Measurements from ENCODE around the gene PAK4.
"Not testable (repeated sequence)": the region's sequence is repeated elsewhere in the genome, so short reads cannot be mapped to it uniquely, and the experiment has no call there.

The PAK4 gene

GRCh38 chr19:39090881-39091280 is 34.7 kb upstream of the PAK4 start:
- ATAC-seq (ENCODE audit: low read depth): no peak
- H3K9me3 Mint-ChIP-seq: no peaks in the 10 kb centered on the region
- no peak overlapping the region for H3K27ac Mint-ChIP-seq
- DNase-seq (ENCODE audit: low spot score in 2 of 2): no peak
- H3K36me3 Mint-ChIP-seq: no peaks in the 10 kb centered on the region
- H3K27me3 Mint-ChIP-seq: peaks cover 15% of the 10 kb centered on the region
- H3K4me3 Mint-ChIP-seq: no peak overlapping the region
- no peaks in the 10 kb centered on the region for H3K4me1 Mint-ChIP-seq

- peaks cover 22% of the 10 kb centered on the region for H3K27me3 Mint-ChIP-seq
- H3K9me3 Mint-ChIP-seq; H3K4me3 Mint-ChIP-seq; H3K27ac Mint-ChIP-seq; DNase-seq (ENCODE audit: low spot score in 2 of 2); H3K4me1 Mint-ChIP-seq; ATAC-seq (ENCODE audit: low read depth); H3K36me3 Mint-ChIP-seq: not testable (repeated sequence)
Measured at GRCh38 chr19:39095799-39096540, 29.6 kb upstream of the PAK4 start.

GRCh38 chr19:39097299-39097698 is 28.3 kb upstream of the PAK4 start:
- Mint-ChIP-seq H3K27me3 (peaks cover 22% of the 10 kb centered on the region), H3K4me1 (no peaks in the 10 kb centered on the region), H3K36me3 (no peaks in the 10 kb centered on the region), H3K27ac (no peak overlapping the region), H3K9me3 (no peaks in the 10 kb centered on the region), H3K4me3 (no peak overlapping the region)
- no peak for ATAC-seq (ENCODE audit: low read depth)
- DNase-seq (ENCODE audit: low spot score in 2 of 2): no peak

GRCh38 chr19:39097721-39098120 is 27.9 kb upstream of the PAK4 start:
- Mint-ChIP-seq H3K27ac (no peak overlapping the region), H3K4me1 (no peaks in the 10 kb centered on the region), H3K4me3 (no peak overlapping the region), H3K36me3 (no peaks in the 10 kb centered on the region), H3K27me3 (peaks cover 22% of the 10 kb centered on the region), H3K9me3 (no peaks in the 10 kb centered on the region)
- ATAC-seq (ENCODE audit: low read depth) (no peak), DNase-seq (ENCODE audit: low spot score in 2 of 2) (no peak)

GRCh38 chr19:39098365-39099269 is 27.0 kb upstream of the PAK4 start:
- ATAC-seq (ENCODE audit: low read depth): no peak
- no peak overlapping the region for H3K4me3 Mint-ChIP-seq
- H3K27me3 Mint-ChIP-seq: peaks cover 19% of the 10 kb centered on the region
- H3K4me1 Mint-ChIP-seq: no peaks in the 10 kb centered on the region
- no peaks in the 10 kb centered on the region for H3K36me3 Mint-ChIP-seq
- no peaks in the 10 kb centered on the region for H3K9me3 Mint-ChIP-seq
- no peak overlapping the region for H3K27ac Mint-ChIP-seq
- no peak for DNase-seq (ENCODE audit: low spot score in 2 of 2)

- DNase-seq (ENCODE audit: low spot score in 2 of 2) (no peak), ATAC-seq (ENCODE audit: low read depth) (no peak)
- Mint-ChIP-seq H3K27me3 (peaks cover 18% of the 10 kb centered on the region), H3K36me3 (no peaks in the 10 kb centered on the region), H3K4me3 (no peak overlapping the region), H3K9me3 (no peaks in the 10 kb centered on the region), H3K27ac (no peak overlapping the region), H3K4me1 (no peaks in the 10 kb centered on the region)
Measured at GRCh38 chr19:39099341-39099740, 26.2 kb upstream of the PAK4 start.

- no peaks in the 10 kb centered on the region for H3K36me3 Mint-ChIP-seq
- H3K4me3 Mint-ChIP-seq: no peak overlapping the region
- H3K9me3 Mint-ChIP-seq: no peaks in the 10 kb centered on the region
- no peak overlapping the region for H3K27ac Mint-ChIP-seq
- peaks cover 14% of the 10 kb centered on the region for H3K27me3 Mint-ChIP-seq
- no peaks in the 10 kb centered on the region for H3K4me1 Mint-ChIP-seq
- DNase-seq (ENCODE audit: low spot score in 2 of 2): no peak
- ATAC-seq (ENCODE audit: low read depth): no peak
Measured at GRCh38 chr19:39100500-39101166, 25.0 kb upstream of the PAK4 start.

- H3K36me3 Mint-ChIP-seq: no peaks in the 10 kb centered on the region
- no peak overlapping the region for H3K4me3 Mint-ChIP-seq
- peaks cover 12% of the 10 kb centered on the region for H3K27me3 Mint-ChIP-seq
- ATAC-seq (ENCODE audit: low read depth): no peak
- H3K27ac Mint-ChIP-seq: no peak overlapping the region
- DNase-seq (ENCODE audit: low spot score in 2 of 2): no peak
- no peaks in the 10 kb centered on the region for H3K4me1 Mint-ChIP-seq
- no peaks in the 10 kb centered on the region for H3K9me3 Mint-ChIP-seq
Measured at GRCh38 chr19:39103151-39103550, 22.4 kb upstream of the PAK4 start.

- no peak overlapping the region for H3K27ac Mint-ChIP-seq
- H3K36me3 Mint-ChIP-seq: no peaks in the 10 kb centered on the region
- DNase-seq (ENCODE audit: low spot score in 2 of 2) (no peak), ATAC-seq (ENCODE audit: low read depth) (no peak)
- no peak overlapping the region for H3K4me3 Mint-ChIP-seq
- no peaks in the 10 kb centered on the region for H3K4me1 Mint-ChIP-seq
- H3K9me3 Mint-ChIP-seq: no peaks in the 10 kb centered on the region
- H3K27me3 Mint-ChIP-seq: peaks cover 11% of the 10 kb centered on the region
Measured at GRCh38 chr19:39104186-39104596, 21.4 kb upstream of the PAK4 start.

- Mint-ChIP-seq H3K4me3 (no peak overlapping the region), H3K9me3 (no peaks in the 10 kb centered on the region), H3K4me1 (no peaks in the 10 kb centered on the region), H3K27ac (no peak overlapping the region), H3K36me3 (no peaks in the 10 kb centered on the region), H3K27me3 (peaks cover 9% of the 10 kb centered on the region)
- ATAC-seq (ENCODE audit: low read depth) (no peak), DNase-seq (ENCODE audit: low spot score in 2 of 2) (no peak)
Measured at GRCh38 chr19:39106194-39106593, 19.4 kb upstream of the PAK4 start.

GRCh38 chr19:39109641-39110040 is 15.9 kb upstream of the PAK4 start:
- Mint-ChIP-seq H3K4me1 (no peaks in the 10 kb centered on the region), H3K27ac (no peak overlapping the region), H3K27me3 (peaks cover 16% of the 10 kb centered on the region), H3K9me3 (no peaks in the 10 kb centered on the region), H3K36me3 (no peaks in the 10 kb centered on the region), H3K4me3 (no peak overlapping the region)
- no peak for DNase-seq (ENCODE audit: low spot score in 2 of 2)
- no peak for ATAC-seq (ENCODE audit: low read depth)

GRCh38 chr19:39110263-39110967 is 15.2 kb upstream of the PAK4 start:
- Mint-ChIP-seq H3K9me3 (no peaks in the 10 kb centered on the region), H3K4me3 (no peak overlapping the region), H3K36me3 (no peaks in the 10 kb centered on the region), H3K4me1 (no peaks in the 10 kb centered on the region), H3K27me3 (peaks cover 19% of the 10 kb centered on the region), H3K27ac (no peak overlapping the region)
- DNase-seq (ENCODE audit: low spot score in 2 of 2) (peak; percentile 65 to 77), ATAC-seq (ENCODE audit: low read depth) (peak; percentile 88)

GRCh38 chr19:39111593-39112199 is 13.9 kb upstream of the PAK4 start:
- H3K27ac Mint-ChIP-seq: no peak overlapping the region
- H3K36me3 Mint-ChIP-seq: no peaks in the 10 kb centered on the region
- H3K27me3 Mint-ChIP-seq: peaks cover 16% of the 10 kb centered on the region
- DNase-seq (ENCODE audit: low spot score in 2 of 2) (no peak), ATAC-seq (ENCODE audit: low read depth) (no peak)
- no peak overlapping the region for H3K4me3 Mint-ChIP-seq
- no peaks in the 10 kb centered on the region for H3K9me3 Mint-ChIP-seq
- no peaks in the 10 kb centered on the region for H3K4me1 Mint-ChIP-seq
